Adrenal gland (tissue), 12 donors: ENCODE results near the gene CHCHD4. TPM values are rescaled to one million over a fixed set of nuclear protein-coding genes. Genes with fewer than 3 reads are reported as not detected.
A peak's percentile ranks its signal among the peaks of the same experiment; 100 is the strongest.

Experiments
- DNase-seq, 7 donors: peaks; one replicate each; pipeline ENCODE4 v3.0.0-alpha.2; 2019 to 2020
- H3K27ac ChIP-seq, 5 donors: fragments of 200-600 bp; sonication (generic) in 4 of 5; 1 replicate in 3 of 5; 2 replicates in 2 of 5; pipeline versions ENCODE4 v1.5.1 to v1.8.0; 2016 to 2020; ENCODE audit warnings: mild to moderate bottlenecking in 1 of 5
- H3K27me3 ChIP-seq: fragments of 200-600 bp; 2 replicates; pipeline ENCODE4 v1.8.0; 2021
- H3K36me3 ChIP-seq, 2 donors: fragments of 200-600 bp; replicated peaks in 1 of 2; 1 replicate in 1 of 2; 2 replicates in 1 of 2; pipeline versions ENCODE4 v1.5.1 to v1.8.0; 2018 to 2022
- H3K4me1 ChIP-seq, 2 donors: fragments of 200-600 bp; replicated peaks in 1 of 2; 1 replicate in 1 of 2; 2 replicates in 1 of 2; pipeline versions ENCODE4 v1.5.1 to v1.8.0; 2018 to 2021
- H3K4me3 ChIP-seq, 4 donors: fragments of 200-600 bp; sonication (generic) in 3 of 4; one replicate each; pipeline ENCODE4 v1.5.1; 2016 to 2018
- H3K9me3 ChIP-seq, 3 donors: fragments of 200-600 bp; sonication (generic) in 1 of 3; replicated peaks in 1 of 3; 1 replicate in 2 of 3; 2 replicates in 1 of 3; pipeline versions ENCODE4 v1.5.1 to v1.8.0; 2016 to 2021
- CTCF ChIP-seq, 6 experiments: fragments of 450-650 bp in 4 of 6; fragments of 200-600 bp in 2 of 6; sonication (generic) in 1 of 6; IDR thresholded peaks; 1 replicate in 5 of 6; 2 replicates in 1 of 6; pipeline versions ENCODE4 v1.5.1 to v1.8.0; 2016 to 2021; ENCODE audit warnings: antibody characterized with exemption in 6 of 6, mild to moderate bottlenecking in 2 of 6, moderate library complexity in 1 of 6
- POLR2A ChIP-seq, 2 donors: fragments of 450-650 bp; IDR thresholded peaks; one replicate each; pipeline ENCODE4 v1.6.1; 2017; ENCODE audit warnings: antibody characterized with exemption in 2 of 2, mild to moderate bottlenecking in 2 of 2, moderate library complexity in 1 of 2
- WGBS, 4 donors: extraction: QIAGEN DNeasy Blood & Tissue Kit in 2 of 4; methylation state at CpG; one replicate each; pipeline versions ENCODE4 v1.1.5 to v1.1.7; 2013 to 2017; 5-methylcytosine and 5-hydroxymethylcytosine counted together
- intact Hi-C, 2 donors: fragments of 100-400 bp; cut with DNase I; formaldehyde crosslinking; loops; one replicate each; pipeline versions ENCODE4 v1.14.1 to v1.15.0; 2022 to 2023
- polyA plus RNA-seq, 3 donors: library from polyadenylated mRNA; stranded (reverse); fragments of 200-250 nt in 2 of 3; fragments of 350-450 nt in 1 of 3; fragmentation: Illumina TruSeq in 1 of 3; extraction: RNeasy Lipid Tissue Mini Kit (QIAGEN cat#74804) in 1 of 3; gene quantifications; one replicate each; pipeline ENCODE4 v1.2.3, GENCODE V29; 2013 to 2014
- total RNA-seq, 9 donors: library from RNA; depleted of rRNA in 4 of 9; stranded (reverse); fragments of >200 nt in 4 of 9; fragments of 120-200 nt in 1 of 9; fragmentation: NEBNext Ultra II Directional in 1 of 9; extraction: Animal tissue kit (Norgen Biotek cat#: 25700) in 1 of 9; gene quantifications; one replicate each; pipeline versions ENCODE4 v1.1.0 to v1.2.4, GENCODE V29; 2013 to 2023
- donor health status: healthy with polysubstance abuse.
- donor health status: Bipolar disorder and iron deficiency.
- donor health status: DM: yes; HTN: yes; CAD: no.
- donor health status: DM: no; HTN: no; CAD: no.
- donor health status: DM: no; HTN: no; CAD: no.
- donor health status: DM: yes; HTN: yes; CAD: no.

Gene CHCHD4
- total and polyA plus RNA-seq, 12 donors, result 10.1 to 39.0 (median 17.6) TPM

GRCh38 chr3:14143271-14144225 lies 18.9 kb upstream of the CHCHD4 start:
- H3K4me1 ChIP-seq, result peaks cover 30 to 42% of the 10 kb centered on the region in 2 donors
- WGBS, 4 donors, result 36 to 45% (median 41%) methylated on average over 7 of the region's 7 CpGs
- intact Hi-C loops, result no loop called here
- TF ChIP-seq CTCF (IDR thresholded peaks at IDR 0.05) (no peak), POLR2A (IDR thresholded peaks at IDR 0.05) (no peak)
- no peaks in the 10 kb centered on the region for H3K9me3 ChIP-seq
- H3K27me3 ChIP-seq, result no peaks in the 10 kb centered on the region
- no peak overlapping the region for H3K4me3 ChIP-seq
- peaks cover 0 to 63% of the 10 kb centered on the region in 2 donors for H3K36me3 ChIP-seq
- peak in 6 of 7 donors; percentile 47 to 88 (median 76) for DNase-seq
- H3K27ac ChIP-seq, result peak overlapping the region; percentile 1 to 91 (median 85)

- intact Hi-C loops, result no loop called here
- no peak for TF ChIP-seq POLR2A (IDR thresholded peaks at IDR 0.05)
- TF ChIP-seq CTCF (IDR thresholded peaks at IDR 0.05), result no peak
- Histone ChIP-seq H3K4me1 (peaks cover 30 to 42% of the 10 kb centered on the region in 2 donors), H3K36me3 (peaks cover 0 to 69% of the 10 kb centered on the region in 2 donors), H3K27ac (peak overlapping the region in 4 of 5 donors; percentile 32 to 91 (median 70)), H3K27me3 (no peaks in the 10 kb centered on the region), H3K9me3 (no peaks in the 10 kb centered on the region), H3K4me3 (no peak overlapping the region)
- peak in 1 of 7 donors; percentile 50 for DNase-seq
- WGBS, 4 donors, result 77 to 87% (median 83%) methylated on average over 8 of the region's 8 CpGs
These were observed 18.0 kb upstream of the CHCHD4 start for GRCh38 chr3:14142567-14143270.

- peak overlapping the region in 1 of 5 donors; percentile 88 for H3K27ac ChIP-seq
- peaks cover 0 to 69% of the 10 kb centered on the region in 2 donors for H3K36me3 ChIP-seq
- intact Hi-C loops, result no loop called here
- DNase-seq, result peak in 2 of 7 donors; percentile 22 to 49
- WGBS, 4 donors, result 72 to 97% (median 90%) methylated on average over 8 to 19 of the region's 19 CpGs
- no peak overlapping the region for H3K4me3 ChIP-seq
- H3K4me1 ChIP-seq, result peaks cover 25 to 43% of the 10 kb centered on the region in 2 donors
- H3K27me3 ChIP-seq, result no peaks in the 10 kb centered on the region
- TF ChIP-seq CTCF (IDR thresholded peaks at IDR 0.05), result no peak
- TF ChIP-seq POLR2A (IDR thresholded peaks at IDR 0.05), result no peak
- H3K9me3 ChIP-seq, result no peaks in the 10 kb centered on the region
These were observed 17.1 kb upstream of the CHCHD4 start for GRCh38 chr3:14141602-14142341.
